Measurements from ENCODE around the gene FCMR. TPM values are rescaled to one million over a fixed set of nuclear protein-coding genes. Genes with fewer than 3 reads are reported as not detected.

Gene FCMR
- total and polyA plus RNA-seq, 9 of the 15 experiments (the other 6 are each of a cell fraction or from before 2014, with no cell fraction given): 0.11 to 0.82 (median 0.20) TPM; not detected in 5

GRCh38 chr1:206897175-206897574 lies 24.6 kb downstream of the FCMR start, which contains the start of gene IL24:
Gene IL24 (plus strand): TSS chr1:206897443. CDS start chr1:206897833, 390 bp downstream.
- Histone ChIP-seq H3K27ac (ENCODE audit: extremely low read depth, low read depth, low read length) (no peak within 1 kb of the TSS), H2AFZ (ENCODE audit: low read depth, low read length) (no peak within 1 kb of the TSS), H4K20me1 (replicated peaks; ENCODE audit: control insufficient read depth, insufficient read depth, low read length) (no peaks in the 10 kb centered on the region), H3K9ac (ENCODE audit: insufficient read depth in 1 of 2, low read depth in 2 of 2, low read length in 2 of 2) (no peak within 1 kb of the TSS), H3K79me2 (ENCODE audit: control insufficient read depth, insufficient read depth, low read length) (no peaks in the 10 kb centered on the region), H3K9me3 (replicated peaks; ENCODE audit: control insufficient read depth, insufficient read depth, low read depth, low read length) (no peaks in the 10 kb centered on the region), H3K4me3 (no peak within 1 kb of the TSS), H3K9me1 (ENCODE audit: control insufficient read depth, insufficient read depth, low read length) (no peaks in the 10 kb centered on the region), H3K27me3 (ENCODE audit: control insufficient read depth in 2 of 2, insufficient read depth in 2 of 2, low read length in 2 of 2) (peaks cover 39 to 65% of the 10 kb centered on the region in 2 experiments), H3K36me3 (ENCODE audit: control insufficient read depth, insufficient read depth, low read length) (no peaks in the 10 kb centered on the region), H3K4me2 (ENCODE audit: insufficient read depth, low read length) (no peak within 1 kb of the TSS), H3K4me1 (replicated peaks in 1 of 2; ENCODE audit: control insufficient read depth in 2 of 2, insufficient read depth in 2 of 2, low read length in 2 of 2) (no peaks in the 10 kb centered on the region; a peak in 1 of 5 replicates)
- FAIRE-seq (no peak), ATAC-seq (no peak), DNase-seq (ENCODE audit: extremely low read depth in 1 of 4, low spot score in 3 of 4) (no peak)
- intact Hi-C loops (cut with micrococcal nuclease): no loop called here
- no TSS peak for BruUV-seq (replicated peaks)
- ChIA-PET CTCF (ENCODE audit: low intra/inter-chr PET ratio) (no interaction called here), POLR2A (no interaction called here)
- 0% methylated on average over 4 of the region's 4 CpGs for WGBS (ENCODE audit: insufficient coverage, low coverage, missing lambda C conversion rate)
- no peak for TF ChIP-seq CREBBP (IDR thresholded peaks at IDR 0.05; ENCODE audit: low read depth, low read length)
- TF ChIP-seq E2F3 (CRISPR knock-in tag; IDR thresholded peaks at IDR 0.05): no peak
- in situ Hi-C loops (cut with MboI): no loop called here

- 8% methylated on average over 3 of the region's 3 CpGs for WGBS (ENCODE audit: insufficient coverage, low coverage, missing lambda C conversion rate)
- DNase-seq (ENCODE audit: extremely low read depth in 1 of 4, low spot score in 3 of 4) (no peak), FAIRE-seq (no peak), ATAC-seq (no peak)
- Histone ChIP-seq H3K79me2 (ENCODE audit: control insufficient read depth, insufficient read depth, low read length) (no peaks in the 10 kb centered on the region), H3K27me3 (ENCODE audit: control insufficient read depth in 2 of 2, insufficient read depth in 2 of 2, low read length in 2 of 2) (peaks cover 48 to 63% of the 10 kb centered on the region in 2 experiments), H3K4me3 (no peak overlapping the region), H3K36me3 (ENCODE audit: control insufficient read depth, insufficient read depth, low read length) (no peaks in the 10 kb centered on the region), H3K9ac (ENCODE audit: insufficient read depth in 1 of 2, low read depth in 2 of 2, low read length in 2 of 2) (no peak overlapping the region), H3K4me1 (replicated peaks in 1 of 2; ENCODE audit: control insufficient read depth in 2 of 2, insufficient read depth in 2 of 2, low read length in 2 of 2) (no peaks in the 10 kb centered on the region; a peak in 1 of 5 replicates), H2AFZ (ENCODE audit: low read depth, low read length) (no peak overlapping the region), H3K4me2 (ENCODE audit: insufficient read depth, low read length) (no peak overlapping the region), H3K9me3 (replicated peaks; ENCODE audit: control insufficient read depth, insufficient read depth, low read depth, low read length) (no peaks in the 10 kb centered on the region), H4K20me1 (replicated peaks; ENCODE audit: control insufficient read depth, insufficient read depth, low read length) (no peaks in the 10 kb centered on the region), H3K27ac (ENCODE audit: extremely low read depth, low read depth, low read length) (no peak overlapping the region), H3K9me1 (ENCODE audit: control insufficient read depth, insufficient read depth, low read length) (no peaks in the 10 kb centered on the region)
- in situ Hi-C loops (cut with MboI): no loop called here
- ChIA-PET CTCF (ENCODE audit: low intra/inter-chr PET ratio) (interaction anchor here (0.6 kb wide), 1 partner anchor 12 kb away, joined by 3 read pairs; no protein-coding TSS in a partner anchor), POLR2A (interaction anchor here (0.6 to 0.8 kb wide), 2 partner anchors 157 to 214 kb away, joined by 3 to 4 read pairs; no protein-coding TSS in a partner anchor)
- no TSS peak for BruUV-seq (replicated peaks)
- intact Hi-C loops (cut with micrococcal nuclease): no loop called here
- TF ChIP-seq ZNF668 (CRISPR knock-in tag; IDR thresholded peaks at IDR 0.05) (no peak), BMI1 (IDR thresholded peaks at IDR 0.05; ENCODE audit: low read length) (no peak), HMG20A (CRISPR knock-in tag; conservative IDR thresholded peaks at IDR 0.05) (no peak), U2AF1 (optimal IDR thresholded peaks at IDR 0.05; ENCODE audit: low read depth, low read length) (no peak), SAFB2 (IDR thresholded peaks at IDR 0.05; ENCODE audit: borderline replicate concordance, low read depth, low read length, severe bottlenecking) (no peak), ASH1L (IDR thresholded peaks at IDR 0.05; ENCODE audit: borderline replicate concordance, low read depth, partially characterized antibody) (no peak), ZBTB26 (CRISPR knock-in tag; IDR thresholded peaks at IDR 0.05) (no peak), HOXB6 (CRISPR knock-in tag; IDR thresholded peaks at IDR 0.05; ENCODE audit: borderline replicate concordance) (no peak), TRIM28 (IDR thresholded peaks at IDR 0.05) (no peak), ZBED1 (IDR thresholded peaks at IDR 0.05) (no peak), DLX4 (CRISPR knock-in tag; IDR thresholded peaks at IDR 0.05) (no peak), CHD1 (IDR thresholded peaks at IDR 0.05; ENCODE audit: low read length) (no peak), ATF1 (CRISPR knock-in tag; IDR thresholded peaks at IDR 0.05) (no peak), ATF1 (tag; IDR thresholded peaks at IDR 0.05) (no peak)
These were observed 25.5 kb downstream of the FCMR start for GRCh38 chr1:206896261-206896660.

Data from K562 (cell line).